ENCODE data around the gene DCC. TPM values are rescaled to one million over a fixed set of nuclear protein-coding genes. Genes with fewer than 3 reads are reported as not detected.

DCC gene
- total RNA-seq, 1 experiment from 2014 or later: not detected

GRCh38 chr18:53191634-53192033 is 851.6 kb downstream of the DCC start:
- ChIA-PET POLR2A (no interaction called here), RAD21 (ENCODE audit: low non-redundant PET in 1 of 2, low total read pairs in 2 of 2, uncharacterized antibody in 2 of 2, unreplicated experiment in 2 of 2) (no interaction called here), CTCF (no interaction called here)
- no peaks in the 10 kb centered on the region for H3K79me2 ChIP-seq (ENCODE audit: insufficient read depth, low read length)
- no peak overlapping the region for H3K9ac ChIP-seq (ENCODE audit: low read length)
- H3K4me1 ChIP-seq (ENCODE audit: control insufficient read depth in 1 of 2, insufficient read depth in 2 of 2, low read length in 2 of 2): no peaks in the 10 kb centered on the region
- no peak overlapping the region for H2AFZ ChIP-seq (ENCODE audit: low read depth, low read length, poor library complexity, severe bottlenecking)
- DNase-seq (ENCODE audit: low read depth, low spot score) (no peak), ATAC-seq (no peak)
- no peak overlapping the region for H3K4me3 ChIP-seq (replicated peaks in 1 of 2; ENCODE audit: low read depth in 1 of 2, low read length in 2 of 2)
- H3K9me3 ChIP-seq (ENCODE audit: control insufficient read depth in 1 of 2, insufficient read depth in 1 of 2, low read depth in 1 of 2, low read length in 2 of 2): peaks cover 12 to 29% of the 10 kb centered on the region in 2 experiments; a peak in 2 of 4 replicates
- TF ChIP-seq SRF (IDR thresholded peaks at IDR 0.05; ENCODE audit: low read depth): no peak
- no peak for TF ChIP-seq REST (IDR thresholded peaks at IDR 0.05; ENCODE audit: low read depth)
- TF ChIP-seq SP1 (IDR thresholded peaks at IDR 0.05; ENCODE audit: low read depth): no peak
- TF ChIP-seq CEBPB (IDR thresholded peaks at IDR 0.05; ENCODE audit: low read depth): no peak
- no peak for TF ChIP-seq TCF7L2 (IDR thresholded peaks at IDR 0.05; ENCODE audit: borderline replicate concordance, extremely low read depth, insufficient read depth, insufficient read length)
- no peak for TF ChIP-seq FOSL1 (IDR thresholded peaks at IDR 0.05; ENCODE audit: low read depth)
- TF ChIP-seq CBX3 (IDR thresholded peaks at IDR 0.05; ENCODE audit: low read depth): no peak
- no peak for TF ChIP-seq YY1 (IDR thresholded peaks at IDR 0.05; ENCODE audit: extremely low read depth, insufficient replicate concordance, low read depth, low read length)
- TF ChIP-seq EGR1 (IDR thresholded peaks at IDR 0.05; ENCODE audit: low read depth): no peak
- TF ChIP-seq ZBTB33 (IDR thresholded peaks at IDR 0.05; ENCODE audit: extremely low read depth, insufficient replicate concordance, low read length): no peak
- intact Hi-C loops (cut with micrococcal nuclease): no loop called here
- BruUV-seq (replicated peaks): no TSS peak
- no peaks in the 10 kb centered on the region for H3K27me3 ChIP-seq (ENCODE audit: insufficient read depth, low read length)
- H3K27ac ChIP-seq (ENCODE audit: low read depth, low read length): no peak overlapping the region
- H3K4me2 ChIP-seq (ENCODE audit: low read length): no peak overlapping the region
- no peaks in the 10 kb centered on the region for H3K9me2 ChIP-seq (ENCODE audit: insufficient read depth)
- no peaks in the 10 kb centered on the region for H3K36me3 ChIP-seq (ENCODE audit: control insufficient read depth in 1 of 2, insufficient read depth in 2 of 2, low read length in 2 of 2)
- no peaks in the 10 kb centered on the region for H4K20me1 ChIP-seq (ENCODE audit: insufficient read depth)

Data from HCT116 (cell line).